PC-3 (cell line): ENCODE measurements around the gene UBAC1. TPM values are rescaled to one million over a fixed set of nuclear protein-coding genes. Genes with fewer than 3 reads are reported as not detected.

Experiments
- ATAC-seq: fragments of 200-7000 bp; cut with Tn5 transposase; 2 replicates; pipeline ENCODE4 v1.9.1; 2020; ENCODE audit warnings: mild to moderate bottlenecking, moderate library complexity
- BruUV-seq: library from RNA; stranded (reverse); fragments of 400-500 nt; replicated peaks from 2 replicates; lab custom pipeline; 2021; lab: Mats Ljungman, UMichigan
- CTCF ChIA-PET: fragments of 300-600 bp; sonication (Branson Sonifier 250); formaldehyde crosslinking; loops from one replicate; lab custom pipeline; 2022; ENCODE audit warnings: antibody characterized with exemption; lab: Charles Lee
- POLR2A ChIA-PET: fragments of 300-600 bp; sonication (Branson Sonifier 250); formaldehyde crosslinking; loops from one replicate; lab custom pipeline; 2022; ENCODE audit warnings: antibody characterized with exemption; ENCODE audit not compliant: unreplicated experiment; lab: Charles Lee
- DNase-seq: peaks from one replicate; pipeline ENCODE4 v3.0.0-alpha.2; 2015
- H2AFZ ChIP-seq: fragments of 300-600 bp; sonication (generic); 2 replicates; pipeline ENCODE4 v1.6.0; 2016; ENCODE audit warnings: antibody characterized with exemption, low read length
- H3F3A ChIP-seq: fragments of 300-600 bp; sonication (generic); one replicate; pipeline ENCODE4 v1.6.0; 2017; ENCODE audit warnings: antibody characterized with exemption, low read length, control low read depth, mild to moderate bottlenecking; ENCODE audit not compliant: unreplicated experiment
- H3K27ac ChIP-seq: fragments of 300-600 bp; sonication (generic); 2 replicates; pipeline ENCODE4 v1.5.1; 2016; ENCODE audit warnings: mild to moderate bottlenecking, low read length
- H3K27me3 ChIP-seq: fragments of 300-600 bp; sonication (generic); 2 replicates; pipeline ENCODE4 v1.6.1; 2016; ENCODE audit warnings: low read length, mixed read lengths
- H3K36me3 ChIP-seq: fragments of 300-600 bp; sonication (generic); 2 replicates; pipeline ENCODE4 v1.6.1; 2016; ENCODE audit warnings: low read depth, mixed run types, low read length, mixed read lengths
- H3K4me1 ChIP-seq: fragments of 300-600 bp; sonication (generic); 2 replicates; pipeline ENCODE4 v1.5.1; 2016; ENCODE audit warnings: low read length; ENCODE audit not compliant: insufficient read depth
- H3K4me2 ChIP-seq: fragments of 300-600 bp; sonication (generic); 2 replicates; pipeline ENCODE4 v1.6.0; 2016; ENCODE audit warnings: low read length
- H3K4me3 ChIP-seq: fragments of 300-600 bp; sonication (generic); 2 replicates; pipeline ENCODE4 v1.5.1; 2016; ENCODE audit warnings: mild to moderate bottlenecking, low read length, mixed read lengths
- H3K79me2 ChIP-seq: fragments of 300-600 bp; sonication (generic); 2 replicates; pipeline ENCODE4 v1.6.1; 2017; ENCODE audit warnings: low read length, mixed read lengths
- H3K9ac ChIP-seq: fragments of 300-600 bp; sonication (generic); 2 replicates; pipeline ENCODE4 v1.6.0; 2016; ENCODE audit warnings: mild to moderate bottlenecking, low read length
- H3K9me2 ChIP-seq: fragments of 300-600 bp; sonication (generic); replicated peaks from 2 replicates; pipeline ENCODE4 v1.6.1; 2016; ENCODE audit warnings: mixed run types, low read length, mixed read lengths
- H3K9me3 ChIP-seq: fragments of 300-600 bp; sonication (generic); 2 replicates; pipeline ENCODE4 v1.6.1; 2016; ENCODE audit warnings: low read length, mixed read lengths
- H4K20me1 ChIP-seq: fragments of 300-600 bp; sonication (generic); 2 replicates; pipeline ENCODE4 v1.6.1; 2016; ENCODE audit warnings: low read length, mixed read lengths
- EZH2 ChIP-seq: fragments of 300-600 bp; sonication (generic); IDR thresholded peaks from one replicate; pipeline ENCODE4 v1.6.1; 2017; ENCODE audit warnings: antibody characterized with exemption, mild to moderate bottlenecking, low read length; ENCODE audit not compliant: unreplicated experiment
- EZH2phosphoT487 ChIP-seq: fragments of 300-600 bp; sonication (generic); IDR thresholded peaks from 2 replicates; pipeline ENCODE4 v1.6.1; 2018; ENCODE audit warnings: mild to moderate bottlenecking, antibody characterized with exemption, low read length, borderline replicate concordance
- intact Hi-C: fragments of 100-400 bp; cut with micrococcal nuclease; formaldehyde crosslinking; loops from 2 replicates; pipeline ENCODE4 v1.9.0; 2023
- total RNA-seq: library from RNA; depleted of rRNA; stranded (reverse); fragments of >200 nt; gene quantifications from 2 replicates; pipeline ENCODE4 v1.2.3, GENCODE V29; 2014
- TF ChIP-seq, protein P1 (sequence below): fragments of 300-600 bp; sonication (generic); conservative IDR thresholded peaks from 2 replicates; pipeline ENCODE4 v1.5.1; 2017; ENCODE audit warnings: antibody characterized with exemption, low read depth, mild to moderate bottlenecking, low read length

Gene UBAC1
- total RNA-seq, 1 experiment from 2014 or later = 77.3 TPM

DNA sequence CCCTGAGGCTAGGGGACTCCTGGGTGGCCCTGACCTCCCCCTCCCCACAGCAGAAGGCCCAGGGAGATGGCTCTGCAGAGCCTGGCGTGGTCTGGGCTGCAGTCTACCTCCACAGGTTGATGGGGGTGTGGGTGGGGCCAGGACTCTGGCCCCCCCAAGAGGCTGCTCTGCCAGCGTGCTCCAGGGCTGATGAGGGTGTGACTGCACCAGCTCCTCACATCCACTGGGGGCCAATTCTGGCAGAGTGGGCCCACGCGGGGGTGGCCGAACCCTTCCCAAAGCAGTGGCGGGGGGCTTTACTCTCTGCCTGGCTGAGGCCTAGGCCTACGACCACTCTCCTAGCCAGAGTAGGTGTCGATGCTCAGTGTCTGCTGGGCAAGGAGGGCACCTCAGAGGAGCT is 28.0 kb upstream of the UBAC1 start:
- H3K27me3 ChIP-seq = peaks cover 7% of the 10 kb centered on the region
- BruUV-seq = no TSS peak
- H3K79me2 ChIP-seq = no peaks in the 10 kb centered on the region
- no peak overlapping the region for H3K4me3 ChIP-seq
- no peak overlapping the region for H3K9ac ChIP-seq
- intact Hi-C loops = no loop called here
- DNase-seq (no peak), ATAC-seq (no peak)
- peaks cover 16% of the 10 kb centered on the region for H3K4me1 ChIP-seq
- no peaks in the 10 kb centered on the region for H3K9me3 ChIP-seq
- no peak overlapping the region for H3K27ac ChIP-seq
- H3K4me2 ChIP-seq = no peak overlapping the region
- no peaks in the 10 kb centered on the region for H3F3A ChIP-seq
- H3K9me2 ChIP-seq = no peaks in the 10 kb centered on the region
- POLR2A ChIA-PET = no interaction called here
- no peaks in the 10 kb centered on the region for H3K36me3 ChIP-seq
- no peaks in the 10 kb centered on the region for H4K20me1 ChIP-seq
- TF ChIP-seq EZH2 (no peak), EZH2phosphoT487 (no peak)
- TF ChIP-seq, protein P1, sequence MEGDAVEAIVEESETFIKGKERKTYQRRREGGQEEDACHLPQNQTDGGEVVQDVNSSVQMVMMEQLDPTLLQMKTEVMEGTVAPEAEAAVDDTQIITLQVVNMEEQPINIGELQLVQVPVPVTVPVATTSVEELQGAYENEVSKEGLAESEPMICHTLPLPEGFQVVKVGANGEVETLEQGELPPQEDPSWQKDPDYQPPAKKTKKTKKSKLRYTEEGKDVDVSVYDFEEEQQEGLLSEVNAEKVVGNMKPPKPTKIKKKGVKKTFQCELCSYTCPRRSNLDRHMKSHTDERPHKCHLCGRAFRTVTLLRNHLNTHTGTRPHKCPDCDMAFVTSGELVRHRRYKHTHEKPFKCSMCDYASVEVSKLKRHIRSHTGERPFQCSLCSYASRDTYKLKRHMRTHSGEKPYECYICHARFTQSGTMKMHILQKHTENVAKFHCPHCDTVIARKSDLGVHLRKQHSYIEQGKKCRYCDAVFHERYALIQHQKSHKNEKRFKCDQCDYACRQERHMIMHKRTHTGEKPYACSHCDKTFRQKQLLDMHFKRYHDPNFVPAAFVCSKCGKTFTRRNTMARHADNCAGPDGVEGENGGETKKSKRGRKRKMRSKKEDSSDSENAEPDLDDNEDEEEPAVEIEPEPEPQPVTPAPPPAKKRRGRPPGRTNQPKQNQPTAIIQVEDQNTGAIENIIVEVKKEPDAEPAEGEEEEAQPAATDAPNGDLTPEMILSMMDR = no peak
- CTCF ChIA-PET = no interaction called here
- H2AFZ ChIP-seq = no peak overlapping the region

DNA sequence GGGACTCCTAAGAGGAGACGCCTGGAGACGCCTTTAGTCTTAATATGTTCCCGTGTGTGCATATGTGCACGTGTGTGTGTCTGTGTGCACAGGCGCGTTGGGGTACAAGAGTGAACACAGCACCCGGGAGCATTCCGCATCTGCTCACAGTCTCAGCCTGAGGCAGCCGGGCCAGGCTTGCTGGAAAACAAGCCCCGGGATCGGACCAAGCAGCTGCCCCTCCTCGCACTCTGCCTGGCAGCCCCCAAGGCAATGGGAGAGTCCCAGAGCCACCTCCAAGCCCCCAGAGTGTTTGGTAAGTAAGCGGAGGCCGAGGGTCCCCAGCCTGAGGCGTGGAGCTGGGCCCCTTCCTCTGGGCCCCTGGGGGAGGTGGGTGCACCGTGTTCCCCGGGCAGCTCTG is 27.3 kb upstream of the UBAC1 start:
- POLR2A ChIA-PET = no interaction called here
- BruUV-seq = no TSS peak

DNA sequence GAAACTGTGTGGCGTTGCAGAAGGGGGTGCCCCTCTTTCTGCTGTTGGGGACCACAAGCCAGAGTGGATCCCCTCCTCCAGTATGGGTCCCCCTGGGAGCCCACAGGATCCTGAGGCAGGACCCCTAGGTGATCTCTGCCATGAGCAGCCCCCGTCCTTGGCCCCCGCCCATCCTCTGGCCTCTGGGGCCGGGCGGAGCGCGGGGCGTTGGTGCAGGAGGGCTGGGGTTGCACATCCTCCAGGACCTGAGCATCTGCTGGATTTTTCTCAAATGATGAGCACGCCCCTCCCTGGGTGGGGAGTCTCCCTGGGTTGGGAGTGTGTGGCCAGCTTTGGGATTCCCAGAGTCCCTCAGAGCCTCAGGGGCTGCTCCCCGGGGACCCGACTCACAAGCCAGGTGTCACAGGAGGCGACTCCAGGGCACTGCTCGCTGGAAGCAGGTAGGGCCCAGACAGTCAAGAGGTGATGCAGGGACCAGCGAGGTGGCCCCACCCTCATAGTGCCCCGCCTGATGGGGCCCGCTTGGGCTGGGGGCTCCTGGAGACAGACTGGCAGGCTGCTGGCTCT is 26.7 kb upstream of the UBAC1 start:
- Histone ChIP-seq H4K20me1 (no peaks in the 10 kb centered on the region), H3K4me2 (no peak overlapping the region), H3K4me1 (peaks cover 11% of the 10 kb centered on the region), H3K27me3 (peaks cover 17% of the 10 kb centered on the region), H3F3A (no peaks in the 10 kb centered on the region), H3K9ac (no peak overlapping the region), H3K9me2 (no peaks in the 10 kb centered on the region), H3K36me3 (no peaks in the 10 kb centered on the region), H2AFZ (no peak overlapping the region), H3K27ac (no peak overlapping the region), H3K4me3 (no peak overlapping the region), H3K9me3 (no peaks in the 10 kb centered on the region), H3K79me2 (no peaks in the 10 kb centered on the region)
- intact Hi-C loops = no loop called here
- TF ChIP-seq EZH2 = no peak
- TF ChIP-seq, protein P1 = no peak
- no peak for TF ChIP-seq EZH2phosphoT487
- DNase-seq = no peak
- CTCF ChIA-PET = no interaction called here
- BruUV-seq = no TSS peak
- POLR2A ChIA-PET = no interaction called here
- no peak for ATAC-seq

More for the DNA sequence above, 27.3 kb upstream of the UBAC1 start:
- no peaks in the 10 kb centered on the region for H3K36me3 ChIP-seq
- ATAC-seq (no peak), DNase-seq (no peak)
- no peaks in the 10 kb centered on the region for H3K9me3 ChIP-seq
- no peaks in the 10 kb centered on the region for H3F3A ChIP-seq
- no peaks in the 10 kb centered on the region for H3K9me2 ChIP-seq
- no peak overlapping the region for H3K4me2 ChIP-seq
- H3K27ac ChIP-seq = no peak overlapping the region
- H2AFZ ChIP-seq = no peak overlapping the region
- TF ChIP-seq, protein P1 = no peak
- TF ChIP-seq EZH2 (no peak), EZH2phosphoT487 (no peak)
- H3K4me1 ChIP-seq = peaks cover 16% of the 10 kb centered on the region
- no peaks in the 10 kb centered on the region for H3K79me2 ChIP-seq
- H3K4me3 ChIP-seq = no peak overlapping the region
- CTCF ChIA-PET = no interaction called here
- intact Hi-C loops = no loop called here
- peaks cover 12% of the 10 kb centered on the region for H3K27me3 ChIP-seq
- H3K9ac ChIP-seq = no peak overlapping the region
- H4K20me1 ChIP-seq = no peaks in the 10 kb centered on the region
